H9 (cell line): Measurements from ENCODE around the gene HAVCR1. TPM values are rescaled to one million over a fixed set of nuclear protein-coding genes. Genes with fewer than 3 reads are reported as not detected.

Experiments
- DNase-seq: peaks from one replicate; pipeline ENCODE4 v3.0.0-alpha.2; 2017
- H2AFZ ChIP-seq: one replicate; pipeline ENCODE4 v1.6.1; 2013; ENCODE audit warnings: mild to moderate bottlenecking, low read length, control low read depth, moderate library complexity
- H2AK5ac ChIP-seq: 2 replicates; pipeline ENCODE4 v1.6.1; 2013; ENCODE audit warnings: low read length, control low read depth, mixed read lengths; ENCODE audit not compliant: insufficient read length
- H2BK120ac ChIP-seq: one replicate; pipeline ENCODE4 v1.6.1; 2013; ENCODE audit warnings: low read depth, mild to moderate bottlenecking, low read length, control low read depth, inconsistent platforms; ENCODE audit not compliant: poor library complexity, severe bottlenecking
- H2BK12ac ChIP-seq: 2 replicates; pipeline ENCODE4 v1.6.1; 2013; ENCODE audit warnings: low read length, control low read depth, mixed read lengths, low read depth; ENCODE audit not compliant: insufficient read length
- H2BK15ac ChIP-seq: 2 replicates; pipeline ENCODE4 v1.6.1; 2013; ENCODE audit warnings: low read depth, low read length, control low read depth
- H2BK20ac ChIP-seq: one replicate; pipeline ENCODE4 v1.6.1; 2013; ENCODE audit warnings: low read depth, mild to moderate bottlenecking, low read length, control low read depth, inconsistent platforms; ENCODE audit not compliant: poor library complexity, severe bottlenecking
- H2BK5ac ChIP-seq: 2 replicates; pipeline ENCODE4 v1.6.1; 2013; ENCODE audit warnings: low read length, control low read depth, mixed read lengths; ENCODE audit not compliant: insufficient read length
- H3K14ac ChIP-seq: 2 replicates; pipeline ENCODE4 v1.6.1; 2013; ENCODE audit warnings: low read length, control low read depth; ENCODE audit not compliant: insufficient read depth
- H3K18ac ChIP-seq: 2 replicates; pipeline ENCODE4 v1.6.1; 2013; ENCODE audit warnings: low read depth, mild to moderate bottlenecking, mixed read lengths, low read length, control low read depth; ENCODE audit not compliant: insufficient read length
- H3K23ac ChIP-seq: 2 replicates; pipeline ENCODE4 v1.6.1; 2013; ENCODE audit warnings: low read length, control low read depth, mixed read lengths, low read depth; ENCODE audit not compliant: insufficient read length
- H3K23me2 ChIP-seq: 2 replicates; pipeline ENCODE4 v1.6.1; 2013; ENCODE audit warnings: low read depth, mild to moderate bottlenecking, mixed read lengths, low read length, control low read depth; ENCODE audit not compliant: insufficient read length, poor library complexity, severe bottlenecking
- H3K27ac ChIP-seq: 2 replicates; pipeline ENCODE4 v1.5.1; 2013; ENCODE audit warnings: low read length, control low read depth, mixed read lengths, low read depth; ENCODE audit not compliant: insufficient read length
- H3K27me3 ChIP-seq: 2 replicates; pipeline ENCODE4 v1.6.1; 2013; ENCODE audit warnings: low read length, control low read depth, inconsistent platforms; ENCODE audit not compliant: insufficient read depth
- H3K4ac ChIP-seq: 2 replicates; pipeline ENCODE4 v1.6.1; 2013; ENCODE audit warnings: low read depth, mild to moderate bottlenecking, control low read depth, inconsistent platforms, low read length, moderate library complexity
- H3K4me1 ChIP-seq: 2 replicates; pipeline ENCODE4 v1.6.1; 2013; ENCODE audit warnings: low read length, control low read depth, inconsistent platforms; ENCODE audit not compliant: insufficient read depth
- H3K4me2 ChIP-seq: 2 replicates; pipeline ENCODE4 v1.6.1; 2013; ENCODE audit warnings: low read length, control low read depth, mixed read lengths; ENCODE audit not compliant: insufficient read length, insufficient read depth
- H3K56ac ChIP-seq: 2 replicates; pipeline ENCODE4 v1.6.1; 2013; ENCODE audit warnings: low read depth, mild to moderate bottlenecking, mixed read lengths, low read length, control low read depth; ENCODE audit not compliant: insufficient read length
- H3K79me1 ChIP-seq: 2 replicates; pipeline ENCODE4 v1.6.1; 2013; ENCODE audit warnings: low read depth, mild to moderate bottlenecking, moderate library complexity, low read length, control low read depth, inconsistent platforms; ENCODE audit not compliant: insufficient read depth, poor library complexity, severe bottlenecking
- H3K79me2 ChIP-seq: 2 replicates; pipeline ENCODE4 v1.6.1; 2013; ENCODE audit warnings: low read length, control low read depth, inconsistent platforms; ENCODE audit not compliant: insufficient read depth
- H3K9ac ChIP-seq: 2 replicates; pipeline ENCODE4 v1.6.1; 2013; ENCODE audit warnings: low read length, control low read depth, mixed read lengths; ENCODE audit not compliant: insufficient read length; ENCODE audit errors: extremely low read depth
- H3K9me3 ChIP-seq: one replicate; pipeline ENCODE4 v1.6.1; 2013; ENCODE audit warnings: low read depth, low read length, inconsistent platforms; ENCODE audit not compliant: control insufficient read depth
- H3T11ph ChIP-seq: one replicate; pipeline ENCODE4 v1.6.1; 2013; ENCODE audit warnings: mild to moderate bottlenecking, low read length, control low read depth, inconsistent platforms
- H4K20me1 ChIP-seq: one replicate; pipeline ENCODE4 v1.6.1; 2013; ENCODE audit not compliant: control insufficient read depth, insufficient read length, insufficient read depth
- H4K5ac ChIP-seq: 2 replicates; pipeline ENCODE4 v1.6.1; 2013; ENCODE audit warnings: low read depth, mild to moderate bottlenecking, mixed read lengths, low read length, control low read depth; ENCODE audit not compliant: insufficient read length
- H4K8ac ChIP-seq: replicated peaks from 2 replicates; pipeline ENCODE4 v1.6.1; 2013; ENCODE audit warnings: low read length, control low read depth, mixed read lengths, low read depth; ENCODE audit not compliant: insufficient read length
- H4K91ac ChIP-seq: 2 replicates; pipeline ENCODE4 v1.6.1; 2013; ENCODE audit warnings: low read depth, mild to moderate bottlenecking, moderate library complexity, mixed read lengths, low read length, control low read depth; ENCODE audit not compliant: insufficient read length
- H3K27ac Mint-ChIP-seq, 3 experiments: 2 replicates in 2 of 3; 3 replicates in 1 of 3; pipeline ENCODE4 v1.8.0; 2020 to 2021; ENCODE audit warnings: mixed read lengths in 3 of 3, mild to moderate bottlenecking in 1 of 3, moderate library complexity in 1 of 3
- H3K27me3 Mint-ChIP-seq: 2 replicates; pipeline ENCODE4 v1.8.0; 2021; ENCODE audit warnings: low read depth, mild to moderate bottlenecking, moderate library complexity, mixed read lengths
- H3K36me3 Mint-ChIP-seq, 3 experiments: 2 replicates in 2 of 3; 3 replicates in 1 of 3; pipeline ENCODE4 v1.8.0; 2020 to 2021; ENCODE audit warnings: low read depth in 3 of 3, mixed read lengths in 3 of 3; ENCODE audit not compliant: insufficient read depth in 1 of 3
- H3K4me1 Mint-ChIP-seq, 2 experiments: 2 replicates each; pipeline ENCODE4 v1.8.0; 2020; ENCODE audit warnings: mixed read lengths in 2 of 2
- H3K4me3 Mint-ChIP-seq, 2 experiments: 2 replicates in 1 of 2; 3 replicates in 1 of 2; pipeline ENCODE4 v1.8.0; 2020 to 2021; ENCODE audit warnings: mild to moderate bottlenecking in 2 of 2, mixed read lengths in 2 of 2, moderate library complexity in 1 of 2
- H3K9me3 Mint-ChIP-seq, 2 experiments: 2 replicates in 1 of 2; 3 replicates in 1 of 2; pipeline ENCODE4 v1.8.0; 2020; ENCODE audit warnings: mild to moderate bottlenecking in 2 of 2, mixed read lengths in 2 of 2, moderate library complexity in 1 of 2
- CTCF ChIP-seq: fragments of 200-600 bp; sonication (generic); conservative IDR thresholded peaks from 3 replicates; pipeline ENCODE4 v1.8.0; 2021; ENCODE audit warnings: antibody characterized with exemption, mild to moderate bottlenecking
- WGBS: extraction: QIAGEN DNeasy Blood & Tissue Kit; methylation state at CpG from one replicate; pipeline ENCODE4 v1.1.7; 2013; ENCODE audit warnings: missing lambda C conversion rate, low lambda C conversion rate, mixed read lengths; ENCODE audit not compliant: insufficient read length; ENCODE audit errors: extremely low coverage; 5-methylcytosine and 5-hydroxymethylcytosine counted together
- total RNA-seq: library from RNA; stranded (reverse); gene quantifications from 2 replicates; pipeline ENCODE4 v1.2.1, GENCODE V29; 2021

The HAVCR1 gene
- total RNA-seq, 1 experiment from 2014 or later = not detected

- no peaks in the 10 kb centered on the region for H3K4me1 Mint-ChIP-seq
- H3K9me3 Mint-ChIP-seq = no peaks in the 10 kb centered on the region; a peak in 1 of 5 replicates
- Histone ChIP-seq H4K20me1 (no peaks in the 10 kb centered on the region), H2BK120ac (no peak overlapping the region), H4K8ac (no peak overlapping the region), H2AFZ (no peak overlapping the region), H3K23ac (no peak overlapping the region), H3K79me1 (no peaks in the 10 kb centered on the region), H3K14ac (no peak overlapping the region), H3K27ac (no peak overlapping the region), H3K9me3 (no peaks in the 10 kb centered on the region), H3K4me1 (no peaks in the 10 kb centered on the region), H2BK12ac (no peak overlapping the region), H3K9ac (no peak overlapping the region), H3K18ac (no peak overlapping the region), H2AK5ac (no peak overlapping the region), H3T11ph (no peak overlapping the region), H2BK20ac (no peak overlapping the region), H4K5ac (no peak overlapping the region), H4K91ac (no peak overlapping the region), H3K4me2 (no peak overlapping the region), H2BK5ac (no peak overlapping the region), H3K27me3 (no peaks in the 10 kb centered on the region), H3K79me2 (no peaks in the 10 kb centered on the region), H3K56ac (no peak overlapping the region), H2BK15ac (no peak overlapping the region), H3K23me2 (no peaks in the 10 kb centered on the region), H3K4ac (no peak overlapping the region)
- WGBS = no CpG with 5 or more reads among the region's 3 CpGs
- no peaks in the 10 kb centered on the region for H3K27me3 Mint-ChIP-seq
- H3K27ac Mint-ChIP-seq = no peak overlapping the region
- DNase-seq = no peak
- TF ChIP-seq CTCF = no peak
- H3K36me3 Mint-ChIP-seq = no peaks in the 10 kb centered on the region
- no peak overlapping the region for H3K4me3 Mint-ChIP-seq
These were observed 975 bp upstream of the HAVCR1 start for GRCh38 chr5:157059891-157060290.
